ENCODE results near the gene NOX5.
"Not testable (repeated sequence)": the region's sequence is repeated elsewhere in the genome, so short reads cannot be mapped to it uniquely, and the experiment has no call there.

NOX5 gene

GRCh38 chr15:69060041-69060481, 45.6 kb downstream of the NOX5 start:
- H3K9me3 ChIP-seq, result no peaks in the 10 kb centered on the region
- in situ Hi-C loops (cut with MboI; ENCODE audit: low sequenced_read_pairs), result no loop called here
- peaks cover 3% of the 10 kb centered on the region; the same call in 1 of the 2 replicates for H3K4me1 ChIP-seq
- H3K4me3 ChIP-seq, result no peak overlapping the region
- H3K27me3 ChIP-seq (ENCODE audit: low read depth), result peaks cover 3% of the 10 kb centered on the region; the same call in 1 of the 2 replicates
- no peak for DNase-seq (ENCODE audit: low spot score in 2 of 2)
- H3K36me3 ChIP-seq (replicated peaks), result no peaks in the 10 kb centered on the region

- H3K4me1 ChIP-seq, result peaks cover 3% of the 10 kb centered on the region; the same call in 1 of the 2 replicates
- H3K36me3 ChIP-seq (replicated peaks), result no peaks in the 10 kb centered on the region
- peaks cover 3% of the 10 kb centered on the region; the same call in 1 of the 2 replicates for H3K27me3 ChIP-seq (ENCODE audit: low read depth)
- DNase-seq (ENCODE audit: low spot score in 2 of 2), result no peak
- H3K4me3 ChIP-seq, result no peak overlapping the region
- in situ Hi-C loops (cut with MboI; ENCODE audit: low sequenced_read_pairs), result no loop called here
- no peaks in the 10 kb centered on the region for H3K9me3 ChIP-seq
Measured at GRCh38 chr15:69060744-69061143, 46.2 kb downstream of the NOX5 start.

GRCh38 chr15:69061414-69061842, 46.9 kb downstream of the NOX5 start:
- DNase-seq (ENCODE audit: low spot score in 2 of 2), result no peak
- Histone ChIP-seq H3K36me3 (replicated peaks) (no peaks in the 10 kb centered on the region), H3K27me3 (ENCODE audit: low read depth) (peaks cover 3% of the 10 kb centered on the region; the same call in 1 of the 2 replicates), H3K4me3 (no peak overlapping the region), H3K9me3 (no peaks in the 10 kb centered on the region), H3K4me1 (peaks cover 3% of the 10 kb centered on the region; the same call in 1 of the 2 replicates)
- in situ Hi-C loops (cut with MboI; ENCODE audit: low sequenced_read_pairs), result no loop called here

- Histone ChIP-seq H3K36me3 (replicated peaks) (no peaks in the 10 kb centered on the region), H3K4me3 (no peak overlapping the region), H3K27me3 (ENCODE audit: low read depth) (no peaks in the 10 kb centered on the region), H3K9me3 (no peaks in the 10 kb centered on the region), H3K4me1 (no peaks in the 10 kb centered on the region)
- in situ Hi-C loops (cut with MboI; ENCODE audit: low sequenced_read_pairs), result no loop called here
- no peak for DNase-seq (ENCODE audit: low spot score in 2 of 2)
Measured at GRCh38 chr15:69064649-69065048, 50.2 kb downstream of the NOX5 start.

- H3K4me3 ChIP-seq, result no peak overlapping the region
- no peaks in the 10 kb centered on the region for H3K36me3 ChIP-seq (replicated peaks)
- H3K9me3 ChIP-seq, result 0 out of 2 replicates have a peak, but pooled peaks cover 4% of the 10 kb centered on the region
- in situ Hi-C loops (cut with MboI; ENCODE audit: low sequenced_read_pairs), result no loop called here
- no peaks in the 10 kb centered on the region for H3K4me1 ChIP-seq
- DNase-seq (ENCODE audit: low spot score in 2 of 2), result no peak
- H3K27me3 ChIP-seq (ENCODE audit: low read depth), result no peaks in the 10 kb centered on the region
Measured at GRCh38 chr15:69066007-69066995, 51.8 kb downstream of the NOX5 start.

GRCh38 chr15:69067296-69067695, 52.8 kb downstream of the NOX5 start:
- H3K4me3 ChIP-seq, result no peak overlapping the region
- H3K36me3 ChIP-seq (replicated peaks), result no peaks in the 10 kb centered on the region
- 0 out of 2 replicates have a peak, but pooled peaks cover 4% of the 10 kb centered on the region for H3K9me3 ChIP-seq
- in situ Hi-C loops (cut with MboI; ENCODE audit: low sequenced_read_pairs), result no loop called here
- no peaks in the 10 kb centered on the region for H3K4me1 ChIP-seq
- H3K27me3 ChIP-seq (ENCODE audit: low read depth), result no peaks in the 10 kb centered on the region
- DNase-seq (ENCODE audit: low spot score in 2 of 2), result no peak

- no peaks in the 10 kb centered on the region for H3K27me3 ChIP-seq (ENCODE audit: low read depth)
- in situ Hi-C loops (cut with MboI; ENCODE audit: low sequenced_read_pairs), result no loop called here
- DNase-seq (ENCODE audit: low spot score in 2 of 2), result no peak
Measured at GRCh38 chr15:69068157-69068556, 53.7 kb downstream of the NOX5 start.

GRCh38 chr15:69069290-69069689, 54.8 kb downstream of the NOX5 start:
- DNase-seq (ENCODE audit: low spot score in 2 of 2); H3K36me3 ChIP-seq (replicated peaks); in situ Hi-C loops (cut with MboI; ENCODE audit: low sequenced_read_pairs); H3K9me3 ChIP-seq; H3K4me1 ChIP-seq; H3K4me3 ChIP-seq; H3K27me3 ChIP-seq (ENCODE audit: low read depth): not testable (repeated sequence)

More at GRCh38 chr15:69068157-69068556, 53.7 kb downstream of the NOX5 start:
- H3K36me3 ChIP-seq (replicated peaks), result no peaks in the 10 kb centered on the region
- H3K9me3 ChIP-seq, result 0 out of 2 replicates have a peak, but pooled peaks cover 4% of the 10 kb centered on the region
- no peak overlapping the region for H3K4me3 ChIP-seq
- H3K4me1 ChIP-seq, result peaks cover under 1% of the 10 kb centered on the region

GRCh38 chr15:69069996-69070395, 55.5 kb downstream of the NOX5 start:
- H3K4me3 ChIP-seq, result no peak overlapping the region
- no peaks in the 10 kb centered on the region for H3K36me3 ChIP-seq (replicated peaks)
- H3K27me3 ChIP-seq (ENCODE audit: low read depth), result no peaks in the 10 kb centered on the region
- in situ Hi-C loops (cut with MboI; ENCODE audit: low sequenced_read_pairs), result no loop called here
- H3K4me1 ChIP-seq, result peaks cover 16% of the 10 kb centered on the region
- 0 out of 2 replicates have a peak, but pooled peaks cover 4% of the 10 kb centered on the region for H3K9me3 ChIP-seq
- DNase-seq (ENCODE audit: low spot score in 2 of 2), result no peak

- H3K27me3 ChIP-seq (ENCODE audit: low read depth), result no peaks in the 10 kb centered on the region
- no peak for DNase-seq (ENCODE audit: low spot score in 2 of 2)
- no peak overlapping the region for H3K4me3 ChIP-seq
- peaks cover 17% of the 10 kb centered on the region for H3K4me1 ChIP-seq
- H3K36me3 ChIP-seq (replicated peaks), result no peaks in the 10 kb centered on the region
- 0 out of 2 replicates have a peak, but pooled peaks cover 4% of the 10 kb centered on the region for H3K9me3 ChIP-seq
- in situ Hi-C loops (cut with MboI; ENCODE audit: low sequenced_read_pairs), result no loop called here
Measured at GRCh38 chr15:69070396-69070795, 55.9 kb downstream of the NOX5 start.

- in situ Hi-C loops (cut with MboI; ENCODE audit: low sequenced_read_pairs), result no loop called here
Measured at GRCh38 chr15:69071260-69071659, 56.8 kb downstream of the NOX5 start.

GRCh38 chr15:69072906-69073305, 58.4 kb downstream of the NOX5 start:
- Histone ChIP-seq H3K36me3 (replicated peaks) (no peaks in the 10 kb centered on the region), H3K27me3 (ENCODE audit: low read depth) (no peaks in the 10 kb centered on the region), H3K9me3 (0 out of 2 replicates have a peak, but pooled peaks cover 4% of the 10 kb centered on the region), H3K4me3 (no peak overlapping the region), H3K4me1 (peaks cover 17% of the 10 kb centered on the region)
- in situ Hi-C loops (cut with MboI; ENCODE audit: low sequenced_read_pairs), result no loop called here
- no peak for DNase-seq (ENCODE audit: low spot score in 2 of 2)

More at GRCh38 chr15:69071260-69071659, 56.8 kb downstream of the NOX5 start:
- 0 out of 2 replicates have a peak, but pooled peaks cover 4% of the 10 kb centered on the region for H3K9me3 ChIP-seq
- no peak for DNase-seq (ENCODE audit: low spot score in 2 of 2)
- no peaks in the 10 kb centered on the region for H3K27me3 ChIP-seq (ENCODE audit: low read depth)
- no peak overlapping the region for H3K4me3 ChIP-seq
- peaks cover 17% of the 10 kb centered on the region for H3K4me1 ChIP-seq
- H3K36me3 ChIP-seq (replicated peaks), result no peaks in the 10 kb centered on the region

GRCh38 chr15:69074001-69074842, 59.7 kb downstream of the NOX5 start:
- H3K9me3 ChIP-seq, result 0 out of 2 replicates have a peak, but pooled peaks cover 4% of the 10 kb centered on the region
- no peaks in the 10 kb centered on the region for H3K27me3 ChIP-seq (ENCODE audit: low read depth)
- peak overlapping the region; percentile 48 for H3K4me3 ChIP-seq
- no peaks in the 10 kb centered on the region for H3K36me3 ChIP-seq (replicated peaks)
- DNase-seq (ENCODE audit: low spot score in 2 of 2), result peak; percentile 90 to 92
- in situ Hi-C loops (cut with MboI; ENCODE audit: low sequenced_read_pairs), result no loop called here
- peaks cover 17% of the 10 kb centered on the region for H3K4me1 ChIP-seq

Measured in HAP-1 (cell line).